HepG2 (cell line): ENCODE results near the gene SPON2. TPM values are rescaled to one million over a fixed set of nuclear protein-coding genes. Genes with fewer than 3 reads are reported as not detected.
A peak's percentile ranks its signal among the peaks of the same experiment; 100 is the strongest.

Experiments used
- BRD4 ChIP-seq: sonication (generic); formaldehyde crosslinking; IDR thresholded peaks from 2 replicates; pipeline ENCODE4 v1.4.0; 2020; ENCODE audit warnings: missing genetic modification reagents
- CCAR2 ChIP-seq: fragments of 200-400 bp; formaldehyde crosslinking; optimal IDR thresholded peaks from 2 replicates; pipeline ENCODE3; 2018; ENCODE audit warnings: low read depth, mild to moderate bottlenecking, low read length, moderate library complexity
- CEBPG ChIP-seq: IDR thresholded peaks from 2 replicates; pipeline ENCODE4 v1.6.1; 2016
- CSRNP1 ChIP-seq: sonication (generic); formaldehyde crosslinking; IDR thresholded peaks from 2 replicates; pipeline ENCODE4 v1.8.1; 2023; ENCODE audit warnings: mild to moderate bottlenecking, missing genetic modification reagents
- MIER3 ChIP-seq: IDR thresholded peaks from 2 replicates; pipeline ENCODE4 v1.6.1; 2016; ENCODE audit warnings: missing compliant biosample characterization, borderline replicate concordance
- MTA1 ChIP-seq: sonication (generic); formaldehyde crosslinking; IDR thresholded peaks from 2 replicates; pipeline ENCODE4 v1.4.0; 2020; ENCODE audit warnings: missing genetic modification reagents, mild to moderate bottlenecking, borderline replicate concordance
- NONO ChIP-seq, 2 experiments: fragments of 450-650 bp in 1 of 2; sonication (generic) in 1 of 2; formaldehyde crosslinking in 1 of 2; IDR thresholded peaks in 1 of 2; conservative IDR thresholded peaks in 1 of 2; 2 replicates each; pipeline versions ENCODE4 v1.6.1 to v1.8.0; 2017 to 2022; ENCODE audit warnings: mild to moderate bottlenecking in 1 of 2, missing genetic modification reagents in 1 of 2, moderate library complexity in 1 of 2
- NR2F2 ChIP-seq: IDR thresholded peaks from 2 replicates; pipeline ENCODE4 v1.6.1; 2012; ENCODE audit warnings: low read depth, inconsistent platforms, borderline replicate concordance
- NRL ChIP-seq: sonication (generic); formaldehyde crosslinking; IDR thresholded peaks from 2 replicates; pipeline ENCODE4 v1.5.0; 2020; ENCODE audit warnings: missing genetic modification reagents, mild to moderate bottlenecking, moderate library complexity, borderline replicate concordance
- RXRA ChIP-seq: sonication (generic); formaldehyde crosslinking; IDR thresholded peaks from 2 replicates; pipeline ENCODE4 v1.5.1; 2020; ENCODE audit warnings: missing genetic modification reagents
- SIX1 ChIP-seq: sonication (generic); formaldehyde crosslinking; IDR thresholded peaks from 2 replicates; pipeline ENCODE4 v1.4.0; 2020; ENCODE audit warnings: missing genetic modification reagents, borderline replicate concordance
- TCF7 ChIP-seq: sonication (generic); IDR thresholded peaks from 2 replicates; pipeline ENCODE4 v1.6.1; 2016; ENCODE audit warnings: antibody characterized with exemption, low read depth
- ZNF572 ChIP-seq: sonication (generic); formaldehyde crosslinking; IDR thresholded peaks from 2 replicates; pipeline ENCODE4 v1.5.1; 2020; ENCODE audit warnings: mild to moderate bottlenecking, missing genetic modification reagents
- ZSCAN31 ChIP-seq: sonication (generic); formaldehyde crosslinking; IDR thresholded peaks from 2 replicates; pipeline ENCODE4 v1.5.0; 2020; ENCODE audit warnings: low read depth, mild to moderate bottlenecking, missing genetic modification reagents
- ZXDC ChIP-seq: sonication (generic); formaldehyde crosslinking; IDR thresholded peaks from 2 replicates; pipeline ENCODE4 v1.5.0; 2020; ENCODE audit warnings: mild to moderate bottlenecking, missing genetic modification reagents
- polyA plus RNA-seq, 8 experiments: library from polyadenylated mRNA; depleted of rRNA in 3 of 8; stranded (reverse) in 7 of 8; unstranded in 1 of 8; fragments of >200 nt; fragmentation: Illumina TruSeq in 4 of 8; extraction: Trizol in 4 of 8; gene quantifications; 2 replicates each; pipeline versions ENCODE4 v1.2.1 to v1.2.3, GENCODE V29; 2011 to 2016; ENCODE audit warnings: low read depth in 4 of 8, missing spikeins in 1 of 8, mixed read lengths in 1 of 8; ENCODE audit not compliant: insufficient read depth in 1 of 8
- total RNA-seq, 5 experiments: library from RNA; depleted of rRNA; stranded (reverse); fragments of >200 nt; fragmentation: Illumina TruSeq; extraction: Trizol; gene quantifications; 2 replicates each; pipeline ENCODE4 v1.2.3, GENCODE V29; 2016; ENCODE audit warnings: low read depth in 1 of 5
- TF ChIP-seq, protein P1 (sequence below): sonication (generic); formaldehyde crosslinking; IDR thresholded peaks from 2 replicates; pipeline ENCODE4 v1.8.0; 2022; ENCODE audit warnings: mild to moderate bottlenecking, missing genetic modification reagents; ENCODE audit not compliant: insufficient replicate concordance
- TF ChIP-seq, protein P2 (sequence below): sonication (generic); formaldehyde crosslinking; IDR thresholded peaks from 2 replicates; pipeline ENCODE4 v1.4.0; 2020; ENCODE audit warnings: low read depth, mild to moderate bottlenecking, missing genetic modification reagents
- TF ChIP-seq, protein P3 (sequence below): IDR thresholded peaks from 2 replicates; pipeline ENCODE4 v1.6.1; 2016; ENCODE audit warnings: missing genetic modification reagents, missing compliant biosample characterization

The SPON2 gene
- total and polyA plus RNA-seq, 2 of the 13 experiments (the other 11 are each of a cell fraction or from before 2014, with no cell fraction given), result 17.4 to 55.2 TPM

- TF ChIP-seq CSRNP1 (CRISPR knock-in tag) (no peak), NONO (IDR thresholded peaks at IDR 0.05) (no peak), NONO (CRISPR knock-in tag; conservative IDR thresholded peaks at IDR 0.05) (peak; percentile 21; the same call in 1 of the 2 replicates), NR2F2 (no peak), ZSCAN31 (CRISPR knock-in tag) (no peak), NRL (CRISPR knock-in tag) (no peak), ZNF572 (CRISPR knock-in tag) (peak; percentile 85; the same call in 1 of the 2 replicates), TCF7 (peak; percentile 63), CCAR2 (peak; percentile 64), ZXDC (no peak), MIER3 (no peak), BRD4 (CRISPR knock-in tag) (no peak), SIX1 (CRISPR knock-in tag) (no peak), CEBPG (CRISPR knock-in tag) (peak; percentile 92), RXRA (no peak), MTA1 (CRISPR knock-in tag) (no peak; the same call in 1 of the 2 replicates)
- TF ChIP-seq, protein P1, sequence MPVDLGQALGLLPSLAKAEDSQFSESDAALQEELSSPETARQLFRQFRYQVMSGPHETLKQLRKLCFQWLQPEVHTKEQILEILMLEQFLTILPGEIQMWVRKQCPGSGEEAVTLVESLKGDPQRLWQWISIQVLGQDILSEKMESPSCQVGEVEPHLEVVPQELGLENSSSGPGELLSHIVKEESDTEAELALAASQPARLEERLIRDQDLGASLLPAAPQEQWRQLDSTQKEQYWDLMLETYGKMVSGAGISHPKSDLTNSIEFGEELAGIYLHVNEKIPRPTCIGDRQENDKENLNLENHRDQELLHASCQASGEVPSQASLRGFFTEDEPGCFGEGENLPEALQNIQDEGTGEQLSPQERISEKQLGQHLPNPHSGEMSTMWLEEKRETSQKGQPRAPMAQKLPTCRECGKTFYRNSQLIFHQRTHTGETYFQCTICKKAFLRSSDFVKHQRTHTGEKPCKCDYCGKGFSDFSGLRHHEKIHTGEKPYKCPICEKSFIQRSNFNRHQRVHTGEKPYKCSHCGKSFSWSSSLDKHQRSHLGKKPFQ, result no peak
- TF ChIP-seq, protein P2, sequence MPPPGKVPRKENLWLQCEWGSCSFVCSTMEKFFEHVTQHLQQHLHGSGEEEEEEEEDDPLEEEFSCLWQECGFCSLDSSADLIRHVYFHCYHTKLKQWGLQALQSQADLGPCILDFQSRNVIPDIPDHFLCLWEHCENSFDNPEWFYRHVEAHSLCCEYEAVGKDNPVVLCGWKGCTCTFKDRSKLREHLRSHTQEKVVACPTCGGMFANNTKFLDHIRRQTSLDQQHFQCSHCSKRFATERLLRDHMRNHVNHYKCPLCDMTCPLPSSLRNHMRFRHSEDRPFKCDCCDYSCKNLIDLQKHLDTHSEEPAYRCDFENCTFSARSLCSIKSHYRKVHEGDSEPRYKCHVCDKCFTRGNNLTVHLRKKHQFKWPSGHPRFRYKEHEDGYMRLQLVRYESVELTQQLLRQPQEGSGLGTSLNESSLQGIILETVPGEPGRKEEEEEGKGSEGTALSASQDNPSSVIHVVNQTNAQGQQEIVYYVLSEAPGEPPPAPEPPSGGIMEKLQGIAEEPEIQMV (CRISPR knock-in tag), result no peak
- TF ChIP-seq, protein P3, sequence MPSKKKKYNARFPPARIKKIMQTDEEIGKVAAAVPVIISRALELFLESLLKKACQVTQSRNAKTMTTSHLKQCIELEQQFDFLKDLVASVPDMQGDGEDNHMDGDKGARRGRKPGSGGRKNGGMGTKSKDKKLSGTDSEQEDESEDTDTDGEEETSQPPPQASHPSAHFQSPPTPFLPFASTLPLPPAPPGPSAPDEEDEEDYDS (CRISPR knock-in tag), result peak; percentile 89
Measured at GRCh38 chr4:1172971-1173757, 781 bp upstream of the SPON2 start (continued).
